HEK293 (cell line): ENCODE measurements around the gene ARL13B.

Source experiments
- CTCF ChIP-seq: fragments of 450-650 bp; formaldehyde crosslinking; IDR thresholded peaks from 2 replicates; pipeline ENCODE4 v1.5.1; 2016; ENCODE audit warnings: missing biosample characterization, missing genetic modification characterization
- TCF7L2 ChIP-seq: IDR thresholded peaks from 2 replicates; pipeline ENCODE4 v1.6.1; 2011; ENCODE audit warnings: low read depth, mild to moderate bottlenecking, inconsistent platforms, low read length, moderate library complexity, borderline replicate concordance
- ZBTB10 ChIP-seq: fragments of 450-650 bp; formaldehyde crosslinking; IDR thresholded peaks from 2 replicates; pipeline ENCODE4 v1.5.1; 2016; ENCODE audit warnings: missing biosample characterization, missing genetic modification characterization
- ZBTB49 ChIP-seq: fragments of 450-650 bp; formaldehyde crosslinking; IDR thresholded peaks from 2 replicates; pipeline ENCODE4 v1.5.1; 2016; ENCODE audit warnings: missing biosample characterization, missing genetic modification characterization, low read depth
- ZNF292 ChIP-seq: fragments of 450-650 bp; formaldehyde crosslinking; IDR thresholded peaks from 2 replicates; pipeline ENCODE4 v1.5.1; 2016; ENCODE audit warnings: low read depth, missing biosample characterization, missing genetic modification characterization, borderline replicate concordance
- ZNF521 ChIP-seq: fragments of 450-650 bp; formaldehyde crosslinking; IDR thresholded peaks from 2 replicates; pipeline ENCODE4 v1.5.1; 2017; ENCODE audit warnings: missing biosample characterization, mild to moderate bottlenecking, missing genetic modification characterization

DNA sequence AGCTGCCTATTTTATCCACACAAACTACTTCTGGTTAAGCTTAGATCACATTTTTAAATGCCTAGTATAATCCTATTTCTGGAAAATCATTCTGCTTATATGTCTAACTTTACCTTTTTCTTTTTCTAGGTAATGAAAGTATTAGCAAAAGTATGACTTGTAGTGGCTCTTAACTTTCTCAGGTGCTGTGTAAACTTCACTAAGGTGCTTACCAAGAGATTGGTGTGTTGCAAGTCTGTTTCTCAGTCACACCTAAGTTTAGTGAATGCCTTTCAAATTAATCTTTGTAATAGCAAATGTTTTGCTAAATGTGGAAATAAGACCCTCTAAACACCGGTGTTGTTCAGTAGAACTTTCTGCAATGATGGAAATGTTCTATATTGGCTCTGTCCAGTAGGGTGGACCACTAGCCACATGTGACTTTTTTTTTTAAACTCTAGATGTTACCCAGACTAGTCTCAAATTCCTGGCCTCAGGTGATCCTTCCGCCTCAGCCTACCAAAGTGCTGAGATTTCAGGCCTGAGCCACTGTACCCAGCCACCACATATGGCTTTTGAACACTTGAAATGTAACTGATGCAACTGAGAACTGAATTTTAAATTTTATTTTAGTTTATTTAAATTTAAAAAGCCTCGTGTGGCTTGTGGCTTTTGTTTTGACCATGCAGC, 22.0 kb downstream of the ARL13B start:
- TF ChIP-seq ZBTB49 (tag by site-specific recombination), result no peak
- no peak for TF ChIP-seq ZBTB10 (tag by site-specific recombination)
- no peak for TF ChIP-seq ZNF292
- no peak for TF ChIP-seq CTCF
- no peak for TF ChIP-seq ZNF521 (tag by site-specific recombination)
- no peak for TF ChIP-seq TCF7L2
